Measurements from ENCODE around the gene OR10S1.
"Not testable (repeated sequence)": the region's sequence is repeated elsewhere in the genome, so short reads cannot be mapped to it uniquely, and the experiment has no call there.

Gene OR10S1, protein sequence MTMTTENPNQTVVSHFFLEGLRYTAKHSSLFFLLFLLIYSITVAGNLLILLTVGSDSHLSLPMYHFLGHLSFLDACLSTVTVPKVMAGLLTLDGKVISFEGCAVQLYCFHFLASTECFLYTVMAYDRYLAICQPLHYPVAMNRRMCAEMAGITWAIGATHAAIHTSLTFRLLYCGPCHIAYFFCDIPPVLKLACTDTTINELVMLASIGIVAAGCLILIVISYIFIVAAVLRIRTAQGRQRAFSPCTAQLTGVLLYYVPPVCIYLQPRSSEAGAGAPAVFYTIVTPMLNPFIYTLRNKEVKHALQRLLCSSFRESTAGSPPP

DNA sequence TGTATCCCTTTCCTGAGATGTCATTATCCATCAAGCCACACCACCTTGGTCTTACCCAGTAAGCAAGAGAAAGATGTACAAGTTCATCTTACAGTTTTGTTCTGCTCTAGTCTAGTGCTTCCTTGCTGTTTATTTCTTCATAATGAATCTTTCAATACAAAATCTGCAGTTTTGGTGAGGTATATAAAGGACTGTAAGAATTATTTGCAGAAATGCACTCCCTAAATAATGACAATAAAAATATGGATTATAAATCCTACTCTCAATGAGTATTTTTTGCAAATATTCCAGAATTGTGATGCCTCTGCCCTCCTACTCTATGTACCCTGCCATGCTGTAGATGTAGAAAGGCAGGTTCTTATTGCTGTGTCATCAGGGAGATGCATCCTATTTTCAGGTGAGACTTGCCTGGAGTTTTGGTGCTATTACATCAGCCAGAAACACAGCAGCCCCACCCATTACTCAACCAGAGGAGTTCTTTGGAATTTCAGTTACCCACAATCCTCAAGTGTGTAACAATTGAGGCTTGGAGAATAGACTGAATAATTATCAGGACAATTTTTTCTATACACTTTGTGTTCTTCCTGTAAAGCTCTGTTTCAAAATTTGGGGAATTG lies at the start of gene OR10S1:
TSS of gene OR10S1 (minus strand) at position 51 of the 617 bp plus-strand sequence. CDS start 117 bp downstream, outside the sequence.
- in situ Hi-C loops (cut with HindIII; ENCODE audit: low pct_ligation_motif_present, low sequenced_read_pairs): no loop called here
- DNase-seq: no peak
- no peaks in the 10 kb centered on the region for H3K27me3 ChIP-seq (replicated peaks)
- no peak within 1 kb of the TSS for H3K27ac ChIP-seq
- TF ChIP-seq, protein P1, sequence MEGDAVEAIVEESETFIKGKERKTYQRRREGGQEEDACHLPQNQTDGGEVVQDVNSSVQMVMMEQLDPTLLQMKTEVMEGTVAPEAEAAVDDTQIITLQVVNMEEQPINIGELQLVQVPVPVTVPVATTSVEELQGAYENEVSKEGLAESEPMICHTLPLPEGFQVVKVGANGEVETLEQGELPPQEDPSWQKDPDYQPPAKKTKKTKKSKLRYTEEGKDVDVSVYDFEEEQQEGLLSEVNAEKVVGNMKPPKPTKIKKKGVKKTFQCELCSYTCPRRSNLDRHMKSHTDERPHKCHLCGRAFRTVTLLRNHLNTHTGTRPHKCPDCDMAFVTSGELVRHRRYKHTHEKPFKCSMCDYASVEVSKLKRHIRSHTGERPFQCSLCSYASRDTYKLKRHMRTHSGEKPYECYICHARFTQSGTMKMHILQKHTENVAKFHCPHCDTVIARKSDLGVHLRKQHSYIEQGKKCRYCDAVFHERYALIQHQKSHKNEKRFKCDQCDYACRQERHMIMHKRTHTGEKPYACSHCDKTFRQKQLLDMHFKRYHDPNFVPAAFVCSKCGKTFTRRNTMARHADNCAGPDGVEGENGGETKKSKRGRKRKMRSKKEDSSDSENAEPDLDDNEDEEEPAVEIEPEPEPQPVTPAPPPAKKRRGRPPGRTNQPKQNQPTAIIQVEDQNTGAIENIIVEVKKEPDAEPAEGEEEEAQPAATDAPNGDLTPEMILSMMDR (IDR thresholded peaks at IDR 0.05; ENCODE audit: low read depth, low read length, missing control alignments): no peak
- H3K4me3 ChIP-seq (ENCODE audit: low read depth, low read length): no peak within 1 kb of the TSS
- H3K36me3 ChIP-seq (replicated peaks): no peaks in the 10 kb centered on the region

DNA sequence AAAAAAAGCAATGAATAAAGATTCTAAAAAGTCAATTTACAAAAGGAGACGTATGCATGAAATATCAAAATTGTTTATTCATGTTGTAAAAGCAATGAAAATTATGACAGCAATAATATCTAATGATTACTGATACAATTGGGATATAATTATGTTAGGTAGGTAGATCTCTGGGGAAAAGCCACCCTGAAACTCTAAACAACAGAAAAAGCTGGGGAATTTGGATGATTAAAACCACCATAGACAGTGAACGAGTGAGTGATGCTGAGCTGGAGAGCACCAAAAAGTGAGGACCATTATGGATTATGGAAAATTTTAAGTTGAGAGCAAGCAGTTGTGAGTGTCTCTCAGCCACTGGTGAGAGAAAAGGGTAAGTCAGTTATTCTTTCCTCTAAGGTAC lies 48.9 kb upstream of the OR10S1 start, which contains the start of gene OR10G8:
TSS of gene OR10G8 (plus strand) at position 301 of the 400 bp plus-strand sequence. CDS start 2,825 bp downstream, outside the sequence.
- TF ChIP-seq, protein P1 (IDR thresholded peaks at IDR 0.05; ENCODE audit: low read depth, low read length, missing control alignments): no peak
- Histone ChIP-seq H3K4me3 (ENCODE audit: low read depth, low read length) (no peak within 1 kb of the TSS), H3K27me3 (replicated peaks) (no peaks in the 10 kb centered on the region), H3K27ac (no peak within 1 kb of the TSS), H3K36me3 (replicated peaks) (no peaks in the 10 kb centered on the region)
- DNase-seq: no peak
- in situ Hi-C loops (cut with HindIII; ENCODE audit: low pct_ligation_motif_present, low sequenced_read_pairs): no loop called here

- not testable (repeated sequence) for H3K27me3 ChIP-seq (replicated peaks)
Observed at GRCh38 chr11:124015837-124016236, 38.3 kb upstream of the OR10S1 start.

DNA sequence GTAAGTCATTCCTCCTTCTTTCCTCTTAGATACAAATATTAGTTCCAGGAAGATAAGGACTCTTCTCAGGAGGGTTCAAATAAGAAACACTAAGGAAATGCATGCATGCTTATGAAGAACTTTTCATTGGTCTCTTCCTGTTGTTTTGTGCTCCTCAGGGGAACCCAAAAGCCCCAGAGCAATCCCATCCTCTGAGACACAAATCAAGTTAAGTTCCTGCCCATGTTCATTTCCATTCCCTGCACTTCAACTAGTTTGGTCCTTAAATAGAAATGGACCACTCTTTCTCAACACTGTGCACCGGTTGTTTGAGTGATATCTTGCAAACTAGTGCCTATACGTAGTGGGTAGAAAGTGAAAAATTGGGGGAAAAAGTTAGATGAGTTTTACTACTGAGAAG lies 35.1 kb upstream of the OR10S1 start, which contains the start of gene OR10G4:
TSS of gene OR10G4 (plus strand) at position 301 of the 400 bp plus-strand sequence. CDS start 2,578 bp downstream, outside the sequence.
- in situ Hi-C loops (cut with HindIII; ENCODE audit: low pct_ligation_motif_present, low sequenced_read_pairs): no loop called here
- no peak for DNase-seq
- no peaks in the 10 kb centered on the region for H3K27me3 ChIP-seq (replicated peaks)
- TF ChIP-seq, protein P1 (IDR thresholded peaks at IDR 0.05; ENCODE audit: low read depth, low read length, missing control alignments): no peak
- no peaks in the 10 kb centered on the region for H3K36me3 ChIP-seq (replicated peaks)
- no peak within 1 kb of the TSS for H3K27ac ChIP-seq
- H3K4me3 ChIP-seq (ENCODE audit: low read depth, low read length): no peak within 1 kb of the TSS

More at GRCh38 chr11:124015837-124016236, 38.3 kb upstream of the OR10S1 start:
- in situ Hi-C loops (cut with HindIII; ENCODE audit: low pct_ligation_motif_present, low sequenced_read_pairs); H3K36me3 ChIP-seq (replicated peaks); H3K4me3 ChIP-seq (ENCODE audit: low read depth, low read length); DNase-seq; H3K27ac ChIP-seq: not testable (repeated sequence)

DNA sequence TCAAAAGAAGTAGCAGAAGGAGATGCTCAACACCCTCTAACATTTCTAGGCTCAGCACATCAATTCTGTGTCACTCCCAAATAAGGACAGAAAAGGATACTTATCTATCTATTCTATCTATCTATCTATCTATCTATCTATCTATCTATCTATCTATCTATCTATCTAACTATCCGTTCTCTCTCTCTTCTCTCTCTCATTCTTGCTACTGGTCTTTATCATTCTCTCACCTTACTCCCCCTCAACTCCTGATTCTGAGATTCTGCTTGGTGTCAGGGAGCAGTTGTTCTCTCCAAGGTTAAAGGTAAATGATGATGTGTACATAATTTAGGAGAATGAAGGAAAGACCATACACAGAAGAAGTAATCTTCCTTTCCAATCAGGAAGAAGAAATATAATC lies 17.5 kb upstream of the OR10S1 start, which contains the start of gene OR10G6:
TSS of gene OR10G6 (minus strand) at position 43 of the 400 bp plus-strand sequence. CDS start at position 43, 0 bp downstream.
- Histone ChIP-seq H3K36me3 (replicated peaks) (no peaks in the 10 kb centered on the region), H3K27me3 (replicated peaks) (no peaks in the 10 kb centered on the region), H3K27ac (no peak within 1 kb of the TSS), H3K4me3 (ENCODE audit: low read depth, low read length) (no peak within 1 kb of the TSS)
- DNase-seq: no peak
- TF ChIP-seq, protein P1 (IDR thresholded peaks at IDR 0.05; ENCODE audit: low read depth, low read length, missing control alignments): no peak
- in situ Hi-C loops (cut with HindIII; ENCODE audit: low pct_ligation_motif_present, low sequenced_read_pairs): no loop called here

- Histone ChIP-seq H3K36me3 (replicated peaks) (no peaks in the 10 kb centered on the region), H3K27ac (no peak overlapping the region), H3K4me3 (ENCODE audit: low read depth, low read length) (no peak overlapping the region), H3K27me3 (replicated peaks) (no peaks in the 10 kb centered on the region)
- in situ Hi-C loops (cut with HindIII; ENCODE audit: low pct_ligation_motif_present, low sequenced_read_pairs): no loop called here
- TF ChIP-seq, protein P1 (IDR thresholded peaks at IDR 0.05; ENCODE audit: low read depth, low read length, missing control alignments): no peak
- no peak for DNase-seq
Observed at GRCh38 chr11:123979311-123979710, 1.7 kb upstream of the OR10S1 start.
